SH-SY5Y (cell line): ENCODE measurements around the gene GPR37L1.
A peak's percentile ranks its signal among the peaks of the same experiment; 100 is the strongest.

ENCODE experiments used
- GATA2 ChIP-seq: IDR thresholded peaks from 2 replicates; pipeline ENCODE4 v1.6.1; 2011; ENCODE audit warnings: mild to moderate bottlenecking, low read depth, low read length
- GATA3 ChIP-seq: IDR thresholded peaks from 2 replicates; pipeline ENCODE4 v1.6.1; 2011; ENCODE audit warnings: low read depth, mild to moderate bottlenecking, low read length, moderate library complexity

Gene GPR37L1

GRCh38 chr1:202154766-202155477, 32.2 kb downstream of the GPR37L1 start:
- no peak for TF ChIP-seq GATA3
- no peak for TF ChIP-seq GATA2

DNA sequence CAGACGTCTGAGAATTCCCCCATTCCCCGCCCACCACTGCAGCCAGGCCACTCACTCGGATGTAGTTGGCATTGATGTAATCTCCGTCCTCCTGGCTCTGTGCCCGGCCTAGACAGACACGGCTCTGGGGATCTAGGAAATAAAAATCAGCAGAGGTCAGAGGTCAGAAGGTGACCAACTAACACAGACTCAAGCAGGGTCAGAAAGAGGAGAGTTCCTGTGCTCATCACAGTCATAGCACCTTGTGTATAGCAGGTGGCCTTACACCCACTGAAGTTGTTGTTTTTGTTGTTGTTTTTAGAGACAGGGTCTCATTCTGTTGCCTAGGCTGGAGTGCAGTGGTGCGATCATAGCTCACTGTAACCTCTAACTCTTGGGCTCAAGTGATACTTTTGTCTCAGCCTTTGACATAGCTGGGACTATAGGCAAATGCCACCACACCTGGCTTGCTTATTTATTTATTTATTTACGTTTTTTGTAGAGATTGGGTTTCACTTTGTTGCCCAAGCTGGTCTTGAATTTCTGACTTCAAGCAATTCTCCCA, 32.8 kb downstream of the GPR37L1 start:
- TF ChIP-seq GATA3 (no peak; the same call in 1 of the 2 replicates), GATA2 (peak; percentile 99)

- TF ChIP-seq GATA3: no peak
- no peak for TF ChIP-seq GATA2
Observed at GRCh38 chr1:202156590-202156989, 33.9 kb downstream of the GPR37L1 start.

DNA sequence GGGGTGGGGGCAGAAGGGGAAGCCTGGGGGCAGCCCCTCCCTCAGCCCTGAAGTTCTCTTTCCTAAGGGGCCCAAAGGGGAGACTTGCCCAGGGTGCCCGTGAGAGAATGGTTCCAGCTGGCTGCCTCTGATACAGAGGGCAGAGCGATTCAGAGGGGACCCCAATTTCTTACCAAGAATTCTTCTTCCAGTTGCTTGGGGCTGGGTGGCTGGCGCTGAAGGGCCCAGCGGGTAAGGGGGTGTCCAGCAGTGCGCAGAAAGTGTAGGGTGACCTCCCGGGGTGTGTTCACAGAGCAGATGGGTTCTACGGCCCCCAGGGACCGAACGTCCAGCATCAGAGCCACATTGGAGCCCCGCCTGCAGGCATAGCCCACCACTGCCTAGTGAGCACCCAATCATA, 35.2 kb downstream of the GPR37L1 start:
- TF ChIP-seq GATA2: no peak
- no peak for TF ChIP-seq GATA3

DNA sequence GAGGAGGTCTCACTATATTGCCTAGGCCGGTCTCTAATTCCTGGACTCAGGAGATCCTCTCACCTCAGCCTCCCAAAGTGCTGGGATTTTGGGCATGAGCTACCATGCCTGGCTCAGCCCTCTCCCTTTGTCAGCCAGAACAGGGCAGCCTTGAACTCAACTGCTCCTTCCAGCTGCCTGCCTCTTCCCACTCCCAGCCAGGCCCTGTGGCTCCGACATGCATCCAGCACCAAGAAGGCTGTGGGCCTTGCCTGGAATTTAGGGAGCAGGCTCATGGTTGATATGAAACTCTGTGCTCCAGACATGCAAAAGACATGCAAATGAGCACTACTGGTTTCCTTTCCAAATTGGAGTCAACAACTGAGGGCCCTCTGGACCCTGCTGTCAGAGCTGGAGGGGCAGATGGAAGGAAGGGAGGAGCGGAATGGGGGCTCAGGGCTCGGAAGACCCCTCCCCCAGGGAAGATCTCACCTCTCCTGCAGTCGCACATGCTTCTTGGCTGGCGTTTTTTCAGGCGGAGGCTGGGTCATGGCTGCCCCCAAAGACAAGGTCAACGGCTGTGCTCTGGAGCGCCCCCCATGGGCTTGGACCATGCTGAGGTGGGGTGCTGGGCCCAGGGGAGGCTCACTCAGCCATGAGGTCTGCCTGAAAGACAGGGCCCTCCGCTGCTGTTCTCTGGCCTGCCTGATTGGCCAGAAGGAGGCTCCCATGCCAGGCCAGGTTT, 36.3 kb downstream of the GPR37L1 start:
- no peak for TF ChIP-seq GATA3
- TF ChIP-seq GATA2: no peak

DNA sequence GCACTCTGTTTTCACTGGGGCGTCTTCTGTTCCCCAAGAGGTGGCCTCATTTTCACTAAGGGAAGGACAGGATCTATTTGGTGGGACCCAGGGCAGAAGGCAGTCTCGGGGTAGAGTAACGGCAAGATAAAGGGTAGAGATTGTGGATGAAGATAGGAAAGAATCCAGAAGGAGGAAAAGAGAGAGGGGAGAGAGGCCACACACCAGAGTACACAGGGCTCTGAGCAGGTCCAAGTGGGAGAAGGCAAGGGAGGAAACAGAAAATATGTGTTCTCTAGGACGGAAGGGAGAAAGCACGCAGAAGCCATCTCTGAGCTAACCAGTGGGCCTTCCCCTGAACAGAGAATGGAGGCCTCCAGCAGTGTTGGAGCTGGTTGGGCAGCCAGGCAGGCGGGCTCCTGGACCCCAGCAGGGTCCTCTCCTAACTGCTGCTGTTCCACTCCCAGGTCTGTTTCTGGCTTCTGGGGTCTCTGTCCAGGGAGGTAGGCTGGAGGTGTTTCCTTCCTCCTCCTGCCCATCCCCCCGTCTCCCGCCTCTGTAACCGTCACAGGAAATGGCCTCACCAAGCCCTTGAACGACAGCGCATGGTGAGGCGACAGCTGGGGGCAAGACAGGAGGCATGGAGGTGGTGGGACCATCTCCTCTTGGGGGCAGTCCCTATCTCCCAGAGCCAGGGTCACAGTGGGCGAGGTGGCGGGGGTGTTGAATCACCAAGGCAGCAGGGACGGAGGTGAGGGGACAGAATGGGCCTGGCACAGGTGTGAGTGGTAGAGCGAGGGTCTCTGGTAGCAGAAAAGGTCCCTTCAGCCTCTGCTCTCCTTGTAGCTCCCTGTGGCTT, 37.0 kb downstream of the GPR37L1 start:
- TF ChIP-seq GATA3: no peak
- TF ChIP-seq GATA2: peak; percentile 36; the same call in 1 of the 2 replicates

DNA sequence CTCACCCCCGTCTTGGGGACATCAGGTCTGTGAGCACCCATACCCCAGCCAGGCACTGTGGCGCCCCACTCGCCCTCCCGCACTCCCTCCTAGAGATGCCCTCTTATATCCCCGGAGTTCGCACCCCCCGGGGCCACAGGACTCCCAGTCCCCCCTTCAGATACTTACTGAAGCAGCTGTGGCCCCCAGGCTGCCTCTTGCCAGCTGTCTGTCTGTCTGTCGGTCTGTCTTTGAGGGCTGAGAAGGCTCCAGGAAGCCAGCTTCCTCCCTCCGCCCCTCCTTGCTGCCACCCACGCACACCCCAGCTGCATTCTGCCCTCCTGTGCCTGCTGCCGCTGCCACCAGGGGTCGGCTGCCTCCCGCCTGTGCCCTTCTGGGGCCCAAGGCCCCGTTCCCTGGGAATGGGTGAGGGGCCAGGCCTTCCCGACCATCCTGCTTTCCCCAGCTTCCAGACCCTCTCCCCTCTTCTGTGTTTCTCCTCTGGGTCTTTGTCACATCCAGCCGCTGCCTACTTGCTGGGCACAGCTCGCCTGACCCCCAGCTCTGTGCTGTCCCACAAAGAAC, 37.7 kb downstream of the GPR37L1 start, which contains the start of gene PTPN7:
Gene PTPN7 (minus strand): TSS at position 226 of the 564 bp plus-strand sequence. CDS start 1,200 bp downstream, outside the sequence.
- TF ChIP-seq GATA2 (no peak), GATA3 (no peak)

GRCh38 chr1:202161151-202162046, 38.7 kb downstream of the GPR37L1 start:
- no peak for TF ChIP-seq GATA2
- TF ChIP-seq GATA3: no peak

DNA sequence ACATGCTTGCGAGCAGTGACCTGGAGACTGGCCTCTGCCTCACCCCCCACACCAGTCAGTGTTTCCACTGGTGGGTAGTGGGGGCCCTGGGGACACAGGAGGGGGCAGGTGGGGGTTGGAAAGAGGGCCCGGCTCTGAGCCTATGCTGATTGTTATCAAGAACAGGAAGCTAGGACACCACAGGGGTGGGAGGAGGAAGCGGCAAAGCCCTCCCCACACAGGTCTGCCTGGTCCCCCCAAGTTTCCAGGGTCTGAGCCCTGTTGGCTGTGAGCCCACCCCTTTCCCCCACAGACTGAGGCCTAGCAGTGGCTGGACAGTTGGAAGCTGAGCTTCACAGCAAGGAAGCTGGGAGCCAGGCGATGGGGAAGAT, 39.3 kb downstream of the GPR37L1 start:
- TF ChIP-seq GATA3: no peak
- TF ChIP-seq GATA2: peak; percentile 33; the same call in 1 of the 2 replicates

GRCh38 chr1:202162418-202163280, 39.9 kb downstream of the GPR37L1 start:
- no peak for TF ChIP-seq GATA3
- TF ChIP-seq GATA2: no peak

DNA sequence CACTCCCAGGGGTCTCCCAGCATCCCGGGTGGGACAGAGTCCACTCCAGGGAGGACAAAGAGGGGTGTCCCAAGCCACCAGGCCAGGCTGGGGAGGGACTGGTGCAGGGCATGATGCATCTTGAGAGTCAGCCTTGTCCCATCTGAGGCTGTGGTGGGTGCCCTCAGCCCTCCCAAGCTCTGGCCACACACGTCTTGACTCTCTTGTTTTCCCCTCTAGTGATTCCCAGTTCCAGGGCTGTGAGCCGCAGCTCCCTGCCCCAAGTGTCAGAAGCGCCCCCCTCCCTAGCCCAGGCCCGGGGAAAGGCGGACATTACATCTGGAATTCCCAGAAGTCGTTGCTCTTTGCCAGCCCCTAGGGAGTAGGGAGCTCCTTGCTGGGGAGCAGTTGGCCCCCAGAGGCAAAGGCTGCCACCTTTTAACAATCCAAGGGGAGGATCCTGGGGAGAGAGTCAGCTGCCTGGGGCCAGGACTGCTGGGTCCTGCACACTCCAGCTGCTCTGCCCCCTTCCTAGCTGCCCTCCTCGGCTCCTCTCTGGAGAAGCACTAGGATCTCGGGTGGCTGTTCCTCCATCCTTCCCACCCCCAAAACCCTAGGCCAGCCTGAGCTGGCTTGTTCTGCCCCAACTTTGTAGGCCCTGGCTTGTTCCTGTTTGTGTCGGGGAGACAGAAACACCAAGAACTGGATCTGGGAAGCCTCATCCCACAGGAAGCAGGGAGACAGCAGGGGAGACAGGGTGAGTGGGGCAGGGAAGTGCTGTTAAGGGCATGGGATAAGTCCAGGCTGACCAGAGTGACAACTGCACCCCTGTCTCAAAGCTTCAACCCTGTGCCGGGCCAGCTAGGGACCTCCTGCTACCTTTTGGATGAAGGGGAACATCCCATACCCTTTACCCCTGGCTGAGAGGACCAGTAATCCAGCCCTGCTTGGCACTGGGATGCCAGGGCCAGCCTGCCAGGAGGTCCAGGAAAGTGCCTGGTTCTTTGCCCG, 40.9 kb downstream of the GPR37L1 start:
- TF ChIP-seq GATA3 (no peak), GATA2 (no peak)
